GM10248 (cell line): ENCODE measurements around the gene KCTD3.

Experiments used
- CTCF ChIA-PET: fragments of 300-600 bp; sonication (Branson Sonifier 250); formaldehyde crosslinking; extraction: SDS; loops from one replicate; lab custom pipeline; 2021; ENCODE audit warnings: antibody characterized with exemption; lab: Yijun Ruan, JAX
- POLR2A ChIA-PET: fragments of 350-650 bp; sonication (Branson Sonifier 250); formaldehyde crosslinking; extraction: SDS; loops from one replicate; lab custom pipeline; 2020; ENCODE audit warnings: antibody characterized with exemption; lab: Yijun Ruan, JAX
- DNase-seq: peaks from one replicate; pipeline ENCODE4 v3.0.0; 2012; ENCODE audit errors: extremely low spot score
- CTCF ChIP-seq: IDR thresholded peaks from 2 replicates; pipeline ENCODE4 v1.5.1; 2012; ENCODE audit warnings: mild to moderate bottlenecking, low read depth; ENCODE audit errors: extremely low read depth, missing control alignments, control extremely low read depth

Gene KCTD3

GRCh38 chr1:215551806-215552205 lies 15.3 kb upstream of the KCTD3 start:
- ChIA-PET POLR2A (no interaction called here), CTCF (no interaction called here)
- no peak for DNase-seq
- no peak for TF ChIP-seq CTCF

- CTCF ChIA-PET, result no interaction called here
- TF ChIP-seq CTCF, result no peak
- POLR2A ChIA-PET, result no interaction called here
- no peak for DNase-seq
Observed at GRCh38 chr1:215554865-215555264, 12.2 kb upstream of the KCTD3 start.

- no peak for DNase-seq
- TF ChIP-seq CTCF, result no peak
- ChIA-PET CTCF (no interaction called here), POLR2A (no interaction called here)
Observed at GRCh38 chr1:215555531-215555930, 11.6 kb upstream of the KCTD3 start.

- CTCF ChIA-PET, result interaction anchor here (1.7 to 2.4 kb wide), 2 partner anchors 8 to 10 kb away, joined by 5 to 6 read pairs; partner anchors contain the start of gene KCTD3
Observed at GRCh38 chr1:215556996-215557395, 10.1 kb upstream of the KCTD3 start.

GRCh38 chr1:215557504-215557903 lies 9.6 kb upstream of the KCTD3 start:
- ChIA-PET POLR2A (no interaction called here), CTCF (interaction anchor here (1.7 to 2.4 kb wide), 2 partner anchors 8 to 10 kb away, joined by 5 to 6 read pairs; partner anchors contain the start of gene KCTD3)
- no peak for DNase-seq
- no peak for TF ChIP-seq CTCF

More at GRCh38 chr1:215556996-215557395, 10.1 kb upstream of the KCTD3 start:
- DNase-seq, result no peak
- TF ChIP-seq CTCF, result no peak
- POLR2A ChIA-PET, result no interaction called here

- TF ChIP-seq CTCF, result no peak
- ChIA-PET CTCF (interaction anchor here (1.7 to 2.4 kb wide), 2 partner anchors 9 kb away, joined by 5 to 6 read pairs; partner anchors contain the start of gene KCTD3), POLR2A (no interaction called here)
- DNase-seq, result no peak
Observed at GRCh38 chr1:215557992-215558626, 9.0 kb upstream of the KCTD3 start.
